ENCODE measurements around the gene S100A9.

Gene S100A9

DNA sequence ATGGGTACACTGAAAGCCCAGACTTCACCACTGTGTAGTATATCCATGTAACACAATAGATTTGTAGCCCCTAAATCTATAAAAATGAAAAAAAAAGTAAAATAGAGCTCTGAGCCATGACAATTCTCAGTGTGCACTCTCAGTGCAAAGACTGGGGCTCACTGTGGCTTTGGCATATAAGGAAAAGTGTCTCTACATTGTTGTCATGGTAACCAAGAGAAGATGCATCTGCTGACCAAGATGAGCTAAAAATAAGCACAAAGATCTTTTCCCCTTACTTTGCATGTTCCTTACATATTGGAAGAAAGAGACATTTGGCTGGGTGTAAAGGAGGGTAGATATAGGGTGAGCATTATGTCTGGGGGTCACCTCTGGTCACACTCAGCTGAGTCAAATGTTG is 21.0 kb upstream of the S100A9 start:
- TF ChIP-seq, protein P1, sequence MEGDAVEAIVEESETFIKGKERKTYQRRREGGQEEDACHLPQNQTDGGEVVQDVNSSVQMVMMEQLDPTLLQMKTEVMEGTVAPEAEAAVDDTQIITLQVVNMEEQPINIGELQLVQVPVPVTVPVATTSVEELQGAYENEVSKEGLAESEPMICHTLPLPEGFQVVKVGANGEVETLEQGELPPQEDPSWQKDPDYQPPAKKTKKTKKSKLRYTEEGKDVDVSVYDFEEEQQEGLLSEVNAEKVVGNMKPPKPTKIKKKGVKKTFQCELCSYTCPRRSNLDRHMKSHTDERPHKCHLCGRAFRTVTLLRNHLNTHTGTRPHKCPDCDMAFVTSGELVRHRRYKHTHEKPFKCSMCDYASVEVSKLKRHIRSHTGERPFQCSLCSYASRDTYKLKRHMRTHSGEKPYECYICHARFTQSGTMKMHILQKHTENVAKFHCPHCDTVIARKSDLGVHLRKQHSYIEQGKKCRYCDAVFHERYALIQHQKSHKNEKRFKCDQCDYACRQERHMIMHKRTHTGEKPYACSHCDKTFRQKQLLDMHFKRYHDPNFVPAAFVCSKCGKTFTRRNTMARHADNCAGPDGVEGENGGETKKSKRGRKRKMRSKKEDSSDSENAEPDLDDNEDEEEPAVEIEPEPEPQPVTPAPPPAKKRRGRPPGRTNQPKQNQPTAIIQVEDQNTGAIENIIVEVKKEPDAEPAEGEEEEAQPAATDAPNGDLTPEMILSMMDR (IDR thresholded peaks at IDR 0.05; ENCODE audit: insufficient read depth, low read length, poor library complexity, severe bottlenecking) = no peak
- Histone ChIP-seq H3K4me3 (replicated peaks; ENCODE audit: low read depth, low read length) (no peak overlapping the region), H3K27me3 (replicated peaks; ENCODE audit: control insufficient read depth, insufficient read depth, low read length) (no peaks in the 10 kb centered on the region), H3K36me3 (ENCODE audit: control insufficient read depth, insufficient read depth, low read length) (no peaks in the 10 kb centered on the region; the same call in 1 of the 2 replicates)
- no peak for DNase-seq (ENCODE audit: extremely low read depth, insufficient read length)

DNA sequence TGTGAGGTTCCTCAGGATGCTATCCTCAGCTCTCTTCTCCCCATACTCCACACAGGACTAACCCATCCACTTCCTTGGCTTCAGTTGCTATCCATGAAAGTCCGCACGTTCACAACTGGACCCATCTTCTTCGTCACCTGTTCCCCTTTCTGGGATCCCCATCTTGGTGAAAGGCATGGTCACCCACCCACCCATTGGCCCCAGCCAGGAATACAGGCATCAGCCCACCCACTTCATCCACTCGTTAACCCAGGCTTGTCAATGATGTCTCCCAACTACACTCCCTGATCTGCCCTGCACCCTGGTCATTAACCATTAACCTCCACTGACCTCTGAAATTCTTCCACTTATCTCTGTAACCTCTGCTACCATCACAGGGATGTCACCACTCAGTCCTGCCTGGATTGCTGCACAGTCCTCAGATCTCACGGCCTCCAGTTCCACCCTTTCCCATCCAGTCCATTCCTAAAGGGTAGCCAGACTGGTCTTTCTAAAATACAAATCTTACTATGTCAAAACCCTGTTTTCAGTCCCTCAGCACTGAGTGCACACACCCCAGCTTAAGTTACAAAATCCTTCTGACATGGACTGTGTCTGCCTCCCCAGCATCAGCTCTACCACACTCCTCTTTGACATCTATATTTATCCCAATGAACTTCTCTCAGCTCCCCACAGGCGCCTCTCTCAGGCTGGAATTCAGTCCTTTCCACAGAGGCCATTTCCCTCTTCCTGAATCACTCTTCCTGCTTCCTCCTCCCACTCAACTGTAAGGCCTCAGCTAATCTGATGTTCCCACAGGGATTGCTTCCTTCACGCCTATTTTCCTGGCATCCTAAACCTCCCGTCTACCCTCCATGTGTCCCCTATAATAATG is 19.4 kb upstream of the S100A9 start:
- no peaks in the 10 kb centered on the region for H3K27me3 ChIP-seq (replicated peaks; ENCODE audit: control insufficient read depth, insufficient read depth, low read length)
- H3K4me3 ChIP-seq (replicated peaks; ENCODE audit: low read depth, low read length) = no peak overlapping the region
- no peak for DNase-seq (ENCODE audit: extremely low read depth, insufficient read length)
- TF ChIP-seq, protein P1 (IDR thresholded peaks at IDR 0.05; ENCODE audit: insufficient read depth, low read length, poor library complexity, severe bottlenecking) = no peak
- H3K36me3 ChIP-seq (ENCODE audit: control insufficient read depth, insufficient read depth, low read length) = no peaks in the 10 kb centered on the region; the same call in 1 of the 2 replicates

DNA sequence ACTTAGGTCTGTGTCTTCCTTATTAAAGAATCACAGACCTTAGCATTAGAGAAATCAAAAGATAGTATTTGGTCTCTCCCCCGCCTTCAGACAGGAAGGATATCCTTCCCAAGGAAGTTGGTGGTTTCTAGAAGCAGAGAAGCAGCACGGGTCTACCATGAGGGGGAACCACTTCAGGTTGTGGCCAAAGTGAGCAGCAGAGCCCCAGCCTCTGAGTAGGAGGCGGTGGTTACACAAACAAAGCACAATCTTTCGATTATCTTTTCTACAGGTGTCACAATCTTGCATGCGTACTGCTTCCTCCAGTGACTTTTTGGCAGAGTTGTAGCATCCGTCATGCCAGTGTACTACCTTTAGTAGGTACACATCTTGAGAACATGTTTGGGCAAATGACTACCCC is 17.9 kb upstream of the S100A9 start:
- no peak for DNase-seq (ENCODE audit: extremely low read depth, insufficient read length)
- TF ChIP-seq, protein P1 (IDR thresholded peaks at IDR 0.05; ENCODE audit: insufficient read depth, low read length, poor library complexity, severe bottlenecking) = no peak
- Histone ChIP-seq H3K36me3 (ENCODE audit: control insufficient read depth, insufficient read depth, low read length) (no peaks in the 10 kb centered on the region; the same call in 1 of the 2 replicates), H3K4me3 (replicated peaks; ENCODE audit: low read depth, low read length) (no peak overlapping the region), H3K27me3 (replicated peaks; ENCODE audit: control insufficient read depth, insufficient read depth, low read length) (no peaks in the 10 kb centered on the region)

DNA sequence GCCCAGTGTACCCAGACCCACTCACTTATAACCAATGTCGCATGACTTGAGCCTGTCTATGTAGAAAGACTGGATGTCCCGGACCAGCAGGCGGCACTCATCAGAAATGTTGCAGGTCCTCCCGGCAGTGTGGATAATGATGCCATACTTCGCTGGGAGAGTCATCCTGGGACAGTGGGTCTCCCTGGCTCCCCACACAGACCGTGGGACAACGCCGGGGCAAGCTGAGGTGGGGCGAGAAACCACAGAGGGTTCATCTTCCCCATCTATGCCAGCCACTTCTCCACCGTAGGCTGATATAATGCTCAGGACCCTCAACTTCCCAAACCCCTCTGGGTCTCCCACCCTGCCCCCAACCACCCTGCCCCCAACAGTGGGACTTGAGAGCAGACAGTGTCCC is 17.3 kb upstream of the S100A9 start:
- TF ChIP-seq, protein P1 (IDR thresholded peaks at IDR 0.05; ENCODE audit: insufficient read depth, low read length, poor library complexity, severe bottlenecking) = no peak
- H3K36me3 ChIP-seq (ENCODE audit: control insufficient read depth, insufficient read depth, low read length) = no peaks in the 10 kb centered on the region; the same call in 1 of the 2 replicates
- no peak for DNase-seq (ENCODE audit: extremely low read depth, insufficient read length)
- no peak overlapping the region for H3K4me3 ChIP-seq (replicated peaks; ENCODE audit: low read depth, low read length)
- no peaks in the 10 kb centered on the region for H3K27me3 ChIP-seq (replicated peaks; ENCODE audit: control insufficient read depth, insufficient read depth, low read length)

DNA sequence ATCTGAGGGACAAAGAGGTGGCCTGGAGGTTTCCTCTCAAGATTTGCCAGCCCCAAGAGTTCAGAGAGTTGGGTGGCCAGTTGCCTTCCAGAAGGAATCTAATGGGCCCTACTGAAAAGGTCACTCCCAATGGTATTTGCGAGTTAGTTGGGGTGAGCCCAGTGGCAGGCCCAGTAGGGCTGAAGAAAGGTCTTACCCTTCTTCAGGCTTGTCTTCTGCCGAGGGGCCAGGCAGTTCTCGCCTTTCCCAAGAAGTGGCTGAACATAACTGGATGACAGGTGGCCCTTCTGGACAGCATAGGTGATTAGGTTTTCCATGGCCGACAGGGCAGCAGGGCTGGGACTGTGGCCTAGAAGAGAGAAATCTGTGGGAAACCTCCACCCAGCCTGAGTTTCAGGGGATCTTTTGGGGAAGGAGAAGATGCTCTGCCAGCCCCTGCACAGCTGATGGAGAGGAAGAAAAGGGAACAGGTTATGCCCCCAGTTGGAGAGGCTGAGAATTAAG is 16.2 kb upstream of the S100A9 start:
- Histone ChIP-seq H3K27me3 (replicated peaks; ENCODE audit: control insufficient read depth, insufficient read depth, low read length) (no peaks in the 10 kb centered on the region), H3K4me3 (replicated peaks; ENCODE audit: low read depth, low read length) (no peak overlapping the region), H3K36me3 (ENCODE audit: control insufficient read depth, insufficient read depth, low read length) (no peaks in the 10 kb centered on the region; the same call in 1 of the 2 replicates)
- no peak for DNase-seq (ENCODE audit: extremely low read depth, insufficient read length)
- TF ChIP-seq, protein P1 (IDR thresholded peaks at IDR 0.05; ENCODE audit: insufficient read depth, low read length, poor library complexity, severe bottlenecking) = no peak

All from GM06990 (cell line).